Endothelial cell of umbilical vein (primary cell): ENCODE results near the gene NPTX1.

ENCODE experiments used
- EZH2 ChIP-seq: IDR thresholded peaks from 2 replicates; pipeline ENCODE4 v1.6.1; 2012; ENCODE audit warnings: borderline replicate concordance, low read depth, mild to moderate bottlenecking, moderate library complexity, low read length, inconsistent platforms; ENCODE audit not compliant: severe bottlenecking
- FOS ChIP-seq: IDR thresholded peaks from 2 replicates; pipeline ENCODE4 v1.6.1; 2011; ENCODE audit warnings: mild to moderate bottlenecking, low read length, moderate library complexity, borderline replicate concordance; ENCODE audit not compliant: insufficient read depth
- GATA2 ChIP-seq: IDR thresholded peaks from 2 replicates; pipeline ENCODE4 v1.7.0; 2011; ENCODE audit warnings: low read depth, mild to moderate bottlenecking, moderate library complexity, mixed read lengths, low read length; ENCODE audit not compliant: insufficient read length, insufficient read depth
- JUN ChIP-seq: IDR thresholded peaks from 2 replicates; pipeline ENCODE4 v1.6.1; 2011; ENCODE audit warnings: borderline replicate concordance, low read depth; ENCODE audit not compliant: insufficient read length, insufficient read depth
- MYC ChIP-seq: IDR thresholded peaks from one replicate; pipeline ENCODE4 v1.6.1; 2011; ENCODE audit warnings: mild to moderate bottlenecking, low read depth, low read length
- POLR2A ChIP-seq: IDR thresholded peaks from 2 replicates; pipeline ENCODE4 v1.6.1; 2012; ENCODE audit warnings: low read depth, mild to moderate bottlenecking, control low read depth, low read length
- POLR2AphosphoS5 ChIP-seq: IDR thresholded peaks from 2 replicates; pipeline ENCODE4 v1.6.1; 2012; ENCODE audit warnings: low read depth, mild to moderate bottlenecking, control low read depth, low read length, moderate library complexity; ENCODE audit not compliant: insufficient read depth
- TF ChIP-seq, protein P1 (sequence below), 2 donors: IDR thresholded peaks; 1 replicate in 1 of 2; 2 replicates in 1 of 2; pipeline ENCODE4 v1.5.1; 2011; ENCODE audit warnings: low read length in 2 of 2, mild to moderate bottlenecking in 2 of 2, moderate library complexity in 2 of 2, control low read depth in 1 of 2, inconsistent platforms in 1 of 2, low read depth in 1 of 2; ENCODE audit not compliant: insufficient read depth in 1 of 2; ENCODE audit errors: extremely low read depth in 1 of 2
- TF ChIP-seq, protein P2 (sequence below): IDR thresholded peaks from 2 replicates; pipeline ENCODE4 v1.6.1; 2011; ENCODE audit not compliant: insufficient read depth, insufficient read length

DNA sequence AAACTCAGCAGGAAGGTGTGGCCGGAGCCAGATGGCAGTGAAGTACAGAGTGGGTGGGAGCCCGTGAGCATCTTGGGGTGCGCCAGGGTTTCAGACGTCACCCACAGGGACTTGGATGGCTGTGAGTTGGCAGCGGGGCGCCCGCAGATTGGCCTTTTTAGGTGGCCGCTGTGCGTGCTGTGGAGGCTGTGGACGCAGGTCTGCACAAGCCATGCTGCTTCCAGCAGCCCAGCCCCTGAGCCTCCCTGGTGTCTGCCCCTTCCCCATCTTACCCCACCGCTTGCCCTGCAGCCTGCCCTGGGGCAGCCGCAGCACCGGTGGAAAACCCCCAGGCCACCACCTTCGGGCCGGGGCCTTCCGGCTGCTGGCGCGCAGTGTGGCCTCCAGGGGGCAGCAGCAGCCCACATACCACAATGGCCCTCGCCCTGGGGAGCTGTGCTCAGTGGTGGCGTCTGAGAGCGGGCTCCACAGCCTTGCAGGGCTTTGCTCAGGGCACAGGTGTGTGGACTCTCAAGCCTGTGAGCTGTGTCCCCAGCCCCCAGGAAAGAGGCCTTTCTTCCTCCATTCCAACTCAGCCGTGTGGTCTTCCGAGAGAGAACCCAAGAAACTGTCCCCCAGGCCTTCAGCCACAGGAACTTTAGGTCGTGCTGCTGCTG, 49.6 kb downstream of the NPTX1 start:
- TF ChIP-seq, protein P1, sequence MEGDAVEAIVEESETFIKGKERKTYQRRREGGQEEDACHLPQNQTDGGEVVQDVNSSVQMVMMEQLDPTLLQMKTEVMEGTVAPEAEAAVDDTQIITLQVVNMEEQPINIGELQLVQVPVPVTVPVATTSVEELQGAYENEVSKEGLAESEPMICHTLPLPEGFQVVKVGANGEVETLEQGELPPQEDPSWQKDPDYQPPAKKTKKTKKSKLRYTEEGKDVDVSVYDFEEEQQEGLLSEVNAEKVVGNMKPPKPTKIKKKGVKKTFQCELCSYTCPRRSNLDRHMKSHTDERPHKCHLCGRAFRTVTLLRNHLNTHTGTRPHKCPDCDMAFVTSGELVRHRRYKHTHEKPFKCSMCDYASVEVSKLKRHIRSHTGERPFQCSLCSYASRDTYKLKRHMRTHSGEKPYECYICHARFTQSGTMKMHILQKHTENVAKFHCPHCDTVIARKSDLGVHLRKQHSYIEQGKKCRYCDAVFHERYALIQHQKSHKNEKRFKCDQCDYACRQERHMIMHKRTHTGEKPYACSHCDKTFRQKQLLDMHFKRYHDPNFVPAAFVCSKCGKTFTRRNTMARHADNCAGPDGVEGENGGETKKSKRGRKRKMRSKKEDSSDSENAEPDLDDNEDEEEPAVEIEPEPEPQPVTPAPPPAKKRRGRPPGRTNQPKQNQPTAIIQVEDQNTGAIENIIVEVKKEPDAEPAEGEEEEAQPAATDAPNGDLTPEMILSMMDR (IDR thresholded peaks at IDR 0.05; ENCODE audit: extremely low read depth in 1 of 2, insufficient read depth in 1 of 2, low read depth in 1 of 2, low read length in 2 of 2): peak; percentile 98
- no peak for TF ChIP-seq POLR2AphosphoS5
- TF ChIP-seq, protein P2, sequence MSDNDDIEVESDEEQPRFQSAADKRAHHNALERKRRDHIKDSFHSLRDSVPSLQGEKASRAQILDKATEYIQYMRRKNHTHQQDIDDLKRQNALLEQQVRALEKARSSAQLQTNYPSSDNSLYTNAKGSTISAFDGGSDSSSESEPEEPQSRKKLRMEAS: no peak
- no peak for TF ChIP-seq MYC
- TF ChIP-seq GATA2: no peak
- no peak for TF ChIP-seq POLR2A
- TF ChIP-seq FOS: no peak
- no peak for TF ChIP-seq EZH2
- TF ChIP-seq JUN: no peak
